ENCODE results near the gene CDR2L.

Gene CDR2L

DNA sequence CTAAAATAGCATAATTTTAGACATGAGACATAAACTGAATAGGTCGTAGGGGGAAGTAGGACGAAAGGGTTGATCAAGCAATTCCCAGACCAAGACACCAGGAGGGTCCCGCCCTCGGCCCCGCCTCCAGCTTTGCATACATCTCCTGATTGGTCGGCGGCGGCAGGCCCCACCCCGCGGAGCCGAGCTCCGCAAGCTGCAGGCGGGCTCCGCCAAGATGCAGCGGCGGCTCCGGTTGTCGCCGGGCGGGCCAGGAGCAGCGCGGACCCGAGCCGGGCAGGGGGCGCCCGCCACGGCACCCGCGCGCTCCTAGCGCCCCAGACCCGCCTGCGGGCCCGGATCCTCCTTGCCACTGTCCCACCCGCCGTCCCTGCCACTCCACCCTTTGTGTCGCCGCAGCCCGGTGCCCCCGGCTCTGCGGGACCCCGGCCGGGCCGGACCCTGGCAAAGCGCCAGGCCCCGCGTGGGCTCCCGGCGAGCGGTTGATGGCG is at the start of gene CDR2L:
Gene CDR2L (plus strand): TSS at position 215 of the 491 bp plus-strand sequence. CDS start 412 bp downstream, outside the sequence.
- DNase-seq (ENCODE audit: extremely low read depth, low read depth), result peak; percentile 80
- TF ChIP-seq, protein P1, sequence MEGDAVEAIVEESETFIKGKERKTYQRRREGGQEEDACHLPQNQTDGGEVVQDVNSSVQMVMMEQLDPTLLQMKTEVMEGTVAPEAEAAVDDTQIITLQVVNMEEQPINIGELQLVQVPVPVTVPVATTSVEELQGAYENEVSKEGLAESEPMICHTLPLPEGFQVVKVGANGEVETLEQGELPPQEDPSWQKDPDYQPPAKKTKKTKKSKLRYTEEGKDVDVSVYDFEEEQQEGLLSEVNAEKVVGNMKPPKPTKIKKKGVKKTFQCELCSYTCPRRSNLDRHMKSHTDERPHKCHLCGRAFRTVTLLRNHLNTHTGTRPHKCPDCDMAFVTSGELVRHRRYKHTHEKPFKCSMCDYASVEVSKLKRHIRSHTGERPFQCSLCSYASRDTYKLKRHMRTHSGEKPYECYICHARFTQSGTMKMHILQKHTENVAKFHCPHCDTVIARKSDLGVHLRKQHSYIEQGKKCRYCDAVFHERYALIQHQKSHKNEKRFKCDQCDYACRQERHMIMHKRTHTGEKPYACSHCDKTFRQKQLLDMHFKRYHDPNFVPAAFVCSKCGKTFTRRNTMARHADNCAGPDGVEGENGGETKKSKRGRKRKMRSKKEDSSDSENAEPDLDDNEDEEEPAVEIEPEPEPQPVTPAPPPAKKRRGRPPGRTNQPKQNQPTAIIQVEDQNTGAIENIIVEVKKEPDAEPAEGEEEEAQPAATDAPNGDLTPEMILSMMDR (IDR thresholded peaks at IDR 0.05; ENCODE audit: low read depth, low read length), result no peak

DNA sequence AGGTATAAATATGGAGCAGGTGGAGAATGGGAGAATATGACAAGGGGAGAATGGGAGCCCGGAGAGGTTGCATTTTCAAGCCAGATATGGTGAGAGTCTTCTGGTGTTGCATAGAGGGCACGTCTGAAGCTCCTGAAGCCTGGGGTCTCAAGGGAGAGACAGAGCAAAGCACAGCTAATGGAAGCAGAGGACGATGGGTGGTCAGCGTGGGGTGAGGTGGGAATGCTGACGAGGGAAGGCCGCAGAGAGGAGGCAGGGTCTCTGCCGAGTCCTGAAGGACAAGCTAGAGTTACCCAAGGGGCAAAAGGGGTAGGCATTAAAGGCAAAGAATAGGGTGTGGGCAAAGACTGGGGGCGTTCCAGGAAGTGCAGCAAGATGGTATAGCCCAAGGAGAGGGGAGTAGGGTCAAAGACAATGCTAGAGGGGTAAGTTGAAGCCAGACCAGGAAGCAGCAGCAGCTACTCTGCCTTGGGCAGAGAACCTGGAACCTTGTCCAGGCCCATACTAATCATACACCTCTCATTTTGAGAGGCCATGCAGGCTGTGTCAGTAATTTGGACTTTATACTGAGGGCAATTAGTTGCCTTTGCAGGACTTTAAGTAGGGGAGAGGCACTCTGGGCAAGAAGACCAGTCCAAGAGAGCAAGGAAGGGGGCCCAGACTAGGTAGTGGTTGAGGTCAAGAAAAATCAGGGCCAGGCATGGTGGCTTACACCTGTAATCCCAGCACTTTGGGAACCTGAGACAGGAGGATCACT is 49.1 kb upstream of the CDR2L start:
- DNase-seq (ENCODE audit: extremely low read depth, low read depth), result no peak
- TF ChIP-seq, protein P1 (IDR thresholded peaks at IDR 0.05; ENCODE audit: low read depth, low read length), result no peak

DNA sequence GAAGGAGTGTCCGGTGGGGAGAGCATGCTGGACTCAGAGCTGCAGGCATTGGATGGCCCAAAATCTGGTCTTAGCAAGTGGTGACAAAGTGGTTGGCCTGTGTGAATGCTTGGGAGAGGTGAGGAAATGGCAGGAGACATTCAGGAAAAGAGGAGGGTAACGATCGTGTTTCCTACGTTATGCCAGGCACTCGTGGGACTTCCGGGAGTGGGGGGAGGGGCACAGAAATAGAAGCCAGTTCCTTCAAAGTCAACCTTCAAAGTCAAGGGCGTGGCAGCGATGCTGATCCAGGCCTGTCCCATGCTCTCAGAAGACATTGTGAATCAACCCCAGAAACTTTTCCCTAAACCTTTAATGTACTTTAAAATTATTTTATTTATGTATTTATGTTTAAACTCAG is 47.9 kb upstream of the CDR2L start:
- TF ChIP-seq, protein P1 (IDR thresholded peaks at IDR 0.05; ENCODE audit: low read depth, low read length), result no peak

DNA sequence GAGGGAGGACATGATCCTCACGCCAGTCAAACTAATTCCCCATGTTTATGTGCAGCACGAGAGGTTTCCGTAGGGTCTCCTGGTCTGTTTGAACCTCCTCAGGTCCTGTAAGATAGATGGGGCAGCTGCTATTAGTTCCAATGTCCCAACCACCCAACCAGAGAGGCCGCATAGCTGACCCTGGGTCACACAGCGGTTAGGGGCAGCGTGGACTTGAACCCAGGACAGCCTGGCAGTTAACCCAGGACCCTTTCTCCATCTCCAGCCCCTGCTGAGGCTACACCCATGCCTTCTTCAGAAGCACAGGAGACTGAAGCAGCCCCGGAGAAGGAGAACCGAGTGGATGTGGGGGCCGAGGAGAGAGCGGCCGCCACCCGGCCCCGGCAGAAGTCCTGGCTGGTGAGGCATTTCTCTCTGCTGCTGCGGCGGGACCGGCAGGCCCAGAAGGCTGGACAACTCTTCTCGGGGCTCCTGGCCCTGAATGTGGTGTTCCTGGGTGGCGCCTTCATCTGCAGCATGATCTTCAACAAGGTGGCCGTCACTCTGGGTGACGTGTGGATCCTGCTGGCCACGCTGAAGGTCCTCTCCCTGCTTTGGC is 46.2 kb upstream of the CDR2L start:
- TF ChIP-seq, protein P1 (IDR thresholded peaks at IDR 0.05; ENCODE audit: low read depth, low read length), result no peak
- DNase-seq (ENCODE audit: extremely low read depth, low read depth), result no peak

More for the DNA sequence above, 47.9 kb upstream of the CDR2L start:
- DNase-seq (ENCODE audit: extremely low read depth, low read depth), result no peak

DNA sequence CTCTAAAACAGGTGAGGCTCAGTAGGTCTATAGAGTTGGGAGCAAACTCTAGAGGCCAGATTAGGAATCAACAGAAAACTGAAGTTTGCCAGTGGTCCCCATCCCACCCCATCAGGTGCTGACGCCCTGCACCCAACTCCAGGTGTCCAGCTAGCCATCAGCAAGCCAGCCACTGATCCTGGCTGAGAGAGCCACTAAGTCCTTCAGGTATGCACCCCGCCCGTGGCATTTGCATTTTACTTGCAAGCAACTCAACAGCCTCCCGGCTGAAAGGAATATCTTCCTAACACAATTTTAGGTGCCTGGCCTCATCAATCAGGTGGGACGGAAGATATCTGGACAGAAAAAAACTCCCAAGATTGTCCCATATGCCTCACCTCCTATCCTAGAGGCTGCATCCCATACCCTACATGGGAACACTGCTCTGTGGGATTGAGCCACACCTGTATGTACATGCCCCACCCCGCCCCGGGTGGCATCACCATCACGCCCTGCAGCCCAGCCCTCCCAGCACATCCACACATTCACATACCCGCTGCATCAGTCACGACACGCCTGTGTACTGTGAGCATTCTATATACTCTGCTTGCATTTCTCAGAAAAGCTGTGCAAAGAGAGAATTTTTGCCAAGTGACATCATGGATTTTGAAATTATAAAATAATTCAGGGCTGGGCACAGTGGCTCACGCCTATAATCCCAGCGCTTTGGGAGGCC is 43.5 kb upstream of the CDR2L start:
- TF ChIP-seq, protein P1 (IDR thresholded peaks at IDR 0.05; ENCODE audit: low read depth, low read length), result no peak
- no peak for DNase-seq (ENCODE audit: extremely low read depth, low read depth)

DNA sequence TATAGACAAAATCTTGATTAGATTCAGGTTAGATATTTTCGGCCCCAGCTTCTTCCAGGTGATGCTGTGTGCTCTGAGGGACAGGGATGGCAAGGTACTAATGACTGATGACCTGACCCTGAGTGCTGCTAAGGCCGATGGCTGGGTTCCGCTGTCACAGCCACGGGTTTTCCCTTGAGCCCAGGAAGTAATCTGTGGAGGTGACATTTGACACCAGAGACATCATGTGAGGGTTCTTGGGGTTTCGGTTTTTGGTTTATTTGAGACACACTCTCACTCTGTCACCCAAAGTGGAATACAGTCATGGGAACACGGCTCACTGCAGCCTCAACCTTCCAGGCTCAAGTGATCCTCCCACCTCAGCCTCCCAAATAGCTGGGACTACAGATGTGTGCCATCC is 41.9 kb upstream of the CDR2L start:
- no peak for DNase-seq (ENCODE audit: extremely low read depth, low read depth)
- TF ChIP-seq, protein P1 (IDR thresholded peaks at IDR 0.05; ENCODE audit: low read depth, low read length), result no peak

DNA sequence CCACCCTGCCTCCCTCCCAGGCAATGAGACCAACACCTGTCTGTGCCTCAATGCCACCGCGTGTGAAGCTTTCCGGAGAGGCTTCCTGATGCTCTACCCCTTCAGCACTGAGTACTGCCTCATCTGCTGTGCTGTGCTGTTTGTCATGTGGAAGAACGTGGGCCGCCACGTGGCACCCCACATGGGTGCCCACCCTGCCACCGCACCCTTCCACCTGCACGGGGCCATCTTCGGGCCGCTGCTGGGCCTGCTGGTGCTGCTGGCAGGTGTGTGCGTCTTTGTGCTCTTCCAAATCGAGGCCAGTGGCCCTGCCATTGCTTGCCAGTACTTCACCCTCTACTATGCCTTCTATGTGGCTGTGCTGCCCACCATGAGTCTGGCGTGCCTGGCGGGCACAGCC is 40.8 kb upstream of the CDR2L start:
- no peak for DNase-seq (ENCODE audit: extremely low read depth, low read depth)
- TF ChIP-seq, protein P1 (IDR thresholded peaks at IDR 0.05; ENCODE audit: low read depth, low read length), result no peak
